K562 (cell line): ENCODE data around the gene AMPD3. TPM values are rescaled to one million over a fixed set of nuclear protein-coding genes. Genes with fewer than 3 reads are reported as not detected.
A peak's percentile ranks its signal among the peaks of the same experiment; 100 is the strongest.

Source experiments
- ATAC-seq: fragments of 200-7000 bp; cut with Tn5 transposase; 3 replicates; pipeline ENCODE4 v1.9.1; 2020; ENCODE audit warnings: moderate library complexity
- BruUV-seq: library from RNA; stranded (reverse); fragments of 400-500 nt; replicated peaks from 2 replicates; lab custom pipeline; 2021; lab: Mats Ljungman, UMichigan
- CTCF ChIA-PET: fragments of 300-600 bp; formaldehyde crosslinking; extraction: SDS; loops from one replicate; lab custom pipeline; 2021; ENCODE audit warnings: low intra/inter-chr PET ratio; lab: Yijun Ruan, JAX
- POLR2A ChIA-PET: fragments of 300-600, 350-650 bp; sonication (Branson Sonifier 250); formaldehyde crosslinking; extraction: SDS; loops from one replicate; lab custom pipeline; 2021; ENCODE audit warnings: antibody characterized with exemption, inconsistent platforms; lab: Yijun Ruan, JAX
- DNase-seq, 4 experiments: peaks; one replicate each; pipeline versions ENCODE4 v3.0.0 to v3.0.0-alpha.2; 2011 to 2018; ENCODE audit warnings: low spot score in 3 of 4, mixed read lengths in 3 of 4; ENCODE audit errors: extremely low read depth in 1 of 4
- FAIRE-seq: peaks from 2 replicates; lab custom pipeline; 2011; peaks lifted over from hg19 to GRCh38; lab: Jason Lieb, UNC
- H2AFZ ChIP-seq: 2 replicates; pipeline ENCODE4 v1.6.0; 2011; ENCODE audit warnings: low read depth, low read length, control low read depth, inconsistent platforms
- H3K27ac ChIP-seq: fragments of 200-600 bp; 3 replicates; pipeline ENCODE4 v1.8.0; 2011; ENCODE audit warnings: low read depth, mild to moderate bottlenecking, control low read depth, inconsistent platforms, low read length, moderate library complexity, mixed read lengths; ENCODE audit errors: extremely low read depth
- H3K27me3 ChIP-seq, 2 experiments: fragments of 300-600 bp in 1 of 2; 2 replicates in 1 of 2; 3 replicates in 1 of 2; pipeline versions ENCODE4 v1.6.0 to v1.8.0; 2011; ENCODE audit warnings: inconsistent platforms in 2 of 2, low read length in 2 of 2, mild to moderate bottlenecking in 1 of 2, mixed read lengths in 1 of 2, moderate library complexity in 1 of 2; ENCODE audit not compliant: control insufficient read depth in 2 of 2, insufficient read depth in 2 of 2
- H3K36me3 ChIP-seq: fragments of 300-600 bp; 3 replicates; pipeline ENCODE4 v1.8.0; 2011; ENCODE audit warnings: mild to moderate bottlenecking, low read length, inconsistent platforms; ENCODE audit not compliant: control insufficient read depth, insufficient read depth
- H3K4me1 ChIP-seq, 2 experiments: fragments of 200-600 bp in 1 of 2; replicated peaks in 1 of 2; 2 replicates in 1 of 2; 3 replicates in 1 of 2; pipeline versions ENCODE4 v1.5.1 to v1.8.0; 2011; ENCODE audit warnings: inconsistent platforms in 2 of 2, low read length in 2 of 2, mild to moderate bottlenecking in 1 of 2, mixed read lengths in 1 of 2, moderate library complexity in 1 of 2; ENCODE audit not compliant: control insufficient read depth in 2 of 2, insufficient read depth in 2 of 2
- H3K4me2 ChIP-seq: 2 replicates; pipeline ENCODE4 v1.6.1; 2011; ENCODE audit warnings: low read length, control low read depth, inconsistent platforms, mixed read lengths; ENCODE audit not compliant: insufficient read depth
- H3K4me3 ChIP-seq: fragments of 200-600 bp; sonication (generic), shearing (Covaris generic); 2 replicates; pipeline ENCODE4 v1.5.1; 2016; ENCODE audit warnings: control low read depth, inconsistent platforms
- H3K79me2 ChIP-seq: fragments of 200-600 bp; 3 replicates; pipeline ENCODE4 v1.8.0; 2011; ENCODE audit warnings: low read length, inconsistent platforms; ENCODE audit not compliant: control insufficient read depth, insufficient read depth
- H3K9ac ChIP-seq, 2 experiments: 2 replicates each; pipeline versions ENCODE4 v1.6.0 to v1.6.1; 2011; ENCODE audit warnings: low read depth in 2 of 2, low read length in 2 of 2, control low read depth in 1 of 2, inconsistent platforms in 1 of 2, mild to moderate bottlenecking in 1 of 2, mixed read lengths in 1 of 2; ENCODE audit not compliant: insufficient read depth in 1 of 2
- H3K9me1 ChIP-seq: one replicate; pipeline ENCODE4 v1.6.0; 2011; ENCODE audit warnings: inconsistent platforms, mild to moderate bottlenecking, low read length, moderate library complexity; ENCODE audit not compliant: control insufficient read depth, insufficient read depth
- H3K9me3 ChIP-seq: replicated peaks from 2 replicates; pipeline ENCODE4 v1.5.1; 2011; ENCODE audit warnings: low read depth, low read length, inconsistent platforms; ENCODE audit not compliant: control insufficient read depth, insufficient read depth
- H4K20me1 ChIP-seq: replicated peaks from 2 replicates; pipeline ENCODE4 v1.6.1; 2011; ENCODE audit warnings: low read length, inconsistent platforms, mixed read lengths; ENCODE audit not compliant: control insufficient read depth, insufficient read depth
- CBFA2T3 ChIP-seq: fragments of 450-650 bp; IDR thresholded peaks from 2 replicates; pipeline ENCODE4 v1.6.1; 2017
- CEBPB ChIP-seq: fragments of 450-650 bp; IDR thresholded peaks from 2 replicates; pipeline ENCODE4 v1.6.1; 2016; ENCODE audit warnings: missing genetic modification characterization, missing compliant biosample characterization
- CEBPG ChIP-seq, 3 experiments: fragments of 200-800 bp in 1 of 3; sonication (Bioruptor generic) in 1 of 3; sonication (generic) in 1 of 3; formaldehyde crosslinking in 1 of 3; IDR thresholded peaks in 2 of 3; conservative IDR thresholded peaks in 1 of 3; 2 replicates each; pipeline versions ENCODE4 v1.6.1 to v1.8.0; 2016 to 2022; ENCODE audit warnings: missing compliant biosample characterization in 2 of 3, missing genetic modification characterization in 2 of 3, mild to moderate bottlenecking in 1 of 3, missing genetic modification reagents in 1 of 3
- ZNF124 ChIP-seq: sonication (generic); formaldehyde crosslinking; IDR thresholded peaks from 2 replicates; pipeline ENCODE4 v1.8.1; 2022; ENCODE audit warnings: missing genetic modification reagents
- ZNF398 ChIP-seq: fragments of 250-450 bp; sonication (Bioruptor Pico); IDR thresholded peaks from 2 replicates; pipeline ENCODE4 v1.8.0; 2021; ENCODE audit warnings: moderate library complexity, mild to moderate bottlenecking, inconsistent platforms
- WGBS: fragments of 100-300 bp; shearing (Covaris generic); methylation state at CpG from one replicate; pipeline ENCODE4 v1.1.6; 2016; ENCODE audit warnings: low coverage, mixed read lengths; ENCODE audit not compliant: insufficient coverage; ENCODE audit errors: missing lambda C conversion rate; 5-methylcytosine and 5-hydroxymethylcytosine counted together
- in situ Hi-C: fragments of 300-500 bp; cut with MboI; formaldehyde crosslinking; loops from 4 replicates; pipeline ENCODE4 v1.15.0; 2018; ENCODE audit warnings: inconsistent platforms, mixed read lengths
- intact Hi-C: fragments of 100-400 bp; cut with micrococcal nuclease; formaldehyde crosslinking; loops from 2 replicates; pipeline ENCODE4 v1.14.2; 2022
- polyA plus RNA-seq, 8 experiments: library from polyadenylated mRNA; depleted of rRNA in 4 of 8; stranded (reverse) in 5 of 8; unstranded in 3 of 8; fragments of >200 nt; fragmentation: Nextera tagmentation in 2 of 8; fragmentation: Illumina TruSeq in 1 of 8; extraction: Ambion mirVana in 2 of 8; extraction: Trizol in 1 of 8; gene quantifications; 2 replicates each; pipeline versions ENCODE4 v1.2.1 to v1.2.3, GENCODE V29; 2011 to 2014; ENCODE audit warnings: inconsistent platforms in 1 of 8, missing spikeins in 1 of 8
- total RNA-seq, 7 experiments: library from RNA; depleted of rRNA in 6 of 7; stranded (reverse); fragments of >200 nt in 6 of 7; fragmentation: Illumina TruSeq in 2 of 7; extraction: Trizol in 2 of 7; gene quantifications; 2 replicates each; pipeline versions ENCODE4 v1.2.1 to v1.2.3, GENCODE V29; 2011 to 2021; ENCODE audit warnings: low replicate concordance in 1 of 7

The AMPD3 gene
- total and polyA plus RNA-seq, 9 of the 15 experiments (the other 6 are each of a cell fraction or from before 2014, with no cell fraction given), result 4.4 to 23.6 (median 11.2) TPM

GRCh38 chr11:10443152-10443551, 11.9 kb upstream of the AMPD3 start:
- FAIRE-seq, result no peak
- in situ Hi-C loops, result no loop called here
- CTCF ChIA-PET, result interaction anchor here (0.6 kb wide), 1 partner anchor 18 kb away, joined by 3 read pairs; no protein-coding TSS in a partner anchor
- Histone ChIP-seq H3K9me1 (no peaks in the 10 kb centered on the region), H3K79me2 (no peaks in the 10 kb centered on the region), H3K9ac (no peak overlapping the region), H3K27me3 (no peaks in the 10 kb centered on the region)
- no peak for DNase-seq
- TF ChIP-seq ZNF124 (CRISPR knock-in tag), result no peak
- TF ChIP-seq, all 486 proteins: peak for 0
- ATAC-seq, result no peak
- H2AFZ ChIP-seq, result peak overlapping the region; percentile 25; the same call in 1 of the 2 replicates
- H3K4me1 ChIP-seq, result peaks cover 7 to 14% of the 10 kb centered on the region in 2 experiments
- no peaks in the 10 kb centered on the region for H3K36me3 ChIP-seq
- POLR2A ChIA-PET, result interaction anchor here (1.0 to 1.1 kb wide), 2 partner anchors 13 to 42 kb away, joined by 3 to 4 read pairs; no protein-coding TSS in a partner anchor
- H3K27ac ChIP-seq, result no peak overlapping the region
- no TSS peak for BruUV-seq
- H4K20me1 ChIP-seq, result no peaks in the 10 kb centered on the region
- H3K4me3 ChIP-seq, result no peak overlapping the region
- 71% methylated on average over 7 of the region's 7 CpGs for WGBS
- H3K4me2 ChIP-seq, result no peak overlapping the region
- no peaks in the 10 kb centered on the region for H3K9me3 ChIP-seq
- intact Hi-C loops, result no loop called here

GRCh38 chr11:10443721-10444235, 11.3 kb upstream of the AMPD3 start:
- in situ Hi-C loops (no loop called here), intact Hi-C loops (no loop called here)
- Histone ChIP-seq H3K4me3 (no peak overlapping the region), H3K27ac (no peak overlapping the region), H3K27me3 (no peaks in the 10 kb centered on the region), H2AFZ (peak overlapping the region; percentile 11; the same call in 1 of the 2 replicates), H3K9me3 (no peaks in the 10 kb centered on the region), H3K36me3 (no peaks in the 10 kb centered on the region), H3K9ac (no peak overlapping the region), H3K79me2 (no peaks in the 10 kb centered on the region), H4K20me1 (no peaks in the 10 kb centered on the region), H3K4me1 (peaks cover 7 to 14% of the 10 kb centered on the region in 2 experiments), H3K4me2 (no peak overlapping the region), H3K9me1 (no peaks in the 10 kb centered on the region)
- FAIRE-seq (no peak), DNase-seq (no peak), ATAC-seq (no peak)
- no TSS peak for BruUV-seq
- TF ChIP-seq CEBPB (tag) (peak; percentile 71), ZNF398 (CRISPR knock-in tag) (no peak), CEBPG (CRISPR knock-in tag; IDR thresholded peaks at IDR 0.05) (no peak), CEBPG (tag; conservative IDR thresholded peaks at IDR 0.05 in 1 of 2, IDR thresholded peaks at IDR 0.05 in 1 of 2) (peak; percentile 63 to 90), CBFA2T3 (no peak)
- 68% methylated on average over 4 of the region's 4 CpGs for WGBS
- POLR2A ChIA-PET, result interaction anchor here (1.0 kb wide), 1 partner anchor 42 kb away, joined by 4 read pairs; no protein-coding TSS in a partner anchor
- CTCF ChIA-PET, result interaction anchor here (0.6 kb wide), 1 partner anchor 17 kb away, joined by 3 read pairs; no protein-coding TSS in a partner anchor
